M059J (cell line): Measurements from ENCODE around the gene TRIM54. TPM values are rescaled to one million over a fixed set of nuclear protein-coding genes. Genes with fewer than 3 reads are reported as not detected.
"Not testable (repeated sequence)": the region's sequence is repeated elsewhere in the genome, so short reads cannot be mapped to it uniquely, and the experiment has no call there.

ENCODE experiments used
- DNase-seq: peaks from one replicate; pipeline ENCODE4 v3.0.0-alpha.2; 2012; ENCODE audit warnings: low read depth
- total RNA-seq: library from RNA; depleted of rRNA; stranded (reverse); fragments of >200 nt; shearing (Covaris generic); gene quantifications from 2 replicates; pipeline ENCODE4 v1.2.3, GENCODE V29; 2014

TRIM54 gene
- total RNA-seq, 1 experiment from 2014 or later = 0.05 TPM

DNA sequence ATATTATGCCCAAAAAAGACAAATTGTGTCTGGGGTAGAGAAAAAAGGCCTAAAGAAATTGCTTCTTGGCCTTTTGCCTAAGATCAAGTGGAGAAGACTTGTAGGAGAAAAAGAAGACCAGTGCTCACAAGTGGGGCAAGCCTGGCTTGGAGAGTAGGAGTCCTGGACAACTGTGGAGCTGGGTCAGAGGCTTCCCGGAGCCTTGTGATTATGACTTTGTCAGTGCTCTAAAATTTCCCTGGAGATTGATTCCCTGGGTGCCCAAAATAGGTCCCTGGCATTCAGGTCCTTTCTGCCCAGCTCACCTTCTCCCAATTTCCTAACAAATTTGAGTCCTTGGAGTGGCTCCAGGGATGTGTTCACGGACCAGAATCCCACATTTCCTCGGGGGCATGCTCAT lies 787 bp upstream of the TRIM54 start:
- no peak for DNase-seq

DNA sequence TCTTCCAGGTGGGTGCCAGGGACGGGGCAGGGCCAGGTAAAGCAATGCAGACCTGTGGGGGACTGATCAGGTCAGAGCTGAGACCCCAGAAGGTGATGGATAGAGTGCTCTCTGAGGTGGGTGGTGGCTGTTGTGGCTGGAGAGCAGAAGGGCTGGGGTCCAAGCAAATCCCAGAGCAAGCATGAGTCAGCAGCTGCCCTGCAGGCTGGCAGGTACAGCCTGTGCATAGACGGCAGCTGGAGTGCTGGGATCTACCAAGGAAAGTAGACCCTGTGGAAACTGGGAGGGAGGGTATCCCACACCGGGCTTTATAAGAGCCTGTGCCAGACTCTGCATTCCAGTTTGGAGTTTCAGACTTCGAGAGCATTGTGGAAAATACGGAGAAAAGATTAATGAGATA lies 663 bp downstream of the TRIM54 start:
- no peak for DNase-seq

DNA sequence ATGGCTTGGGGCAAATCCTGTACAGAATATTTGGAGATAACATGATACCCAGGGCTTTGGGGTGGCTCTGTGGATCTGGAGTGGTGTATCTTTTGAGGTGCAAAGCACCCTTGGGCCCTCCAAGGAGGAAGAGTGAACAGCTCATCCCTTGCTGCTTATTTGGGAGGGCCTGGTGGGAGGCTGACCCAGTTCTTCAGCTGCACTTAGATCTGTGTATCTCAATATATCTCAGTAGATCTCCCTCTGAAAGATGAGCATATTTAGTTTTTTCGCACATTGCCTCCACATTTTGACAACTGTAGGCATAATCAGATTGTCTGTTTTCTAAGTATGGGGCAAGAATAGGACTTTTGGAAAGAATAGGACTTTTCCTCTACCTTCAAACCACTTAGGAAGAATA lies 2.8 kb downstream of the TRIM54 start:
- DNase-seq = no peak

DNA sequence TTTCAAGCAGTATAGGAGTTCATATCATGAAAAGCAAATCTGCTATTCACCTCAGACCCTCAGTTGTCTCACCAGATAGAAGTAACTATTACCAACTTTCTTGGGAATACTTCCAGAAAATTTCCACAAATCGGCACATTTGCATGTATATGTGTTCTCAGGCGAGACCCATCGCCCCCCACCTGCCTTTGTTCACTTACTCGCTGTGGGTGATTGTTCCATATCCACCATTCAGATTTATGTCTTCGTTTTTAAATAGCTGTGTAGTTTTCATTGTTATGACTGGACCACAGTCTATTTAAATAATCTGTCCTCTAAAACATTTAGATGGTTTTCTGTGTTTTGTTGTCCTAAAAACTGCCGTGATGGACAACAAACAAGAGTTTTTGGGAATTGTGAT lies 3.3 kb downstream of the TRIM54 start:
- DNase-seq = no peak

DNA sequence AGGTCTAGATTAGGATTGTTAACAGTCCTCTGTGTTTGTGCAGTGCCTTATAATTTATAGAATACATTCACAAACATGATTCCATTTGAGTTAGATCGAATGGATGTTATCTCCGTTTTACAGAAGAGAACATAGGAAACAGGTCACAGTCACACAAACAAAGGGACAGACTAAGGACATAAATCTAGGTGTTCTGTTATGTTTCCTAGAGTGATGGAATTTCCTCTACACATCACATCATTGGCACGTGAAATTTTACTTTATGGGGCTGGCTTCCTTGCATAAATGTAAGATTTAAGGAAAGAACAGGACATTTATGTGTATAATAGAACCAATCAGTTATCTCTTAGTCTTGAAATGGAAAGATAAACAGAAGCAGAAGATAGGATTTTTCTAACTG lies 6.4 kb downstream of the TRIM54 start:
- no peak for DNase-seq

DNA sequence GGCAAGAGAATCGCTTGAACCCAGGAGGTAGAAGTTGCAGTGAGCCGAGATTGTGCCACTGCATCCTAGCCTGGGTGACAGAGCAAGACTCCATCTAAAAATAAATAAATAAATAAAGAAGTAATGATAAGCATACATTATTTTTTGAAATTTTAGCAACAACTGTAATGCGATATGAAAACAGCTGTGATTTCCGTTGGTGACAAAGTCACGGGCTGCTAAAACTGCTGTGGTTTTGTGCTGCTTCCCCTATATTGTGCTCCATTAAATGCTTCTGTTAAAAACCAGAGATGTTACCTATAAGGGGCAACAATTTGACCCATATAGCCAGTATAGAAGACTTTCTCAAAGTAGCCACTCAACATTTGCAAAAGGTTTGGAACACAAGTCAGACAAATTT lies 8.3 kb downstream of the TRIM54 start:
- no peak for DNase-seq

DNA sequence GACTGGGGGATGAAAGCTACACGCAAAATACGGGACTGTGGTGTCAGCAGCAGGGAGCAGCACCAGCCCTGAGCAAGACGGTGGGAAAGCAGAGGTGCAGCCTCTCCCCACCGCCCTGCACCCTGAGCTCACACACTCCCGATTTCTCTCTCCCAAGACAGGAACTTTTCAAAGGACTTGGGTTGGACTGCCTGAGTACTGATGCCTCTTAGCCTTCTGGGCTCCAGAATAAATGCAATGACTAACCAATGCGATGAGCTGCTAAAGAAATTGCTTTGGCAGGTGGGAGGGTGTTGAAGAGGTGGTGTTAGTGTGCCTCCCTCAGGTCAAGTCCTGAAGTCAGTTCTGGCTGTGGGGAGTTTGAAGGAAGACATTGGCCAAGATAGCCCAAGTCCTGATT lies 9.6 kb downstream of the TRIM54 start:
- DNase-seq = no peak

DNA sequence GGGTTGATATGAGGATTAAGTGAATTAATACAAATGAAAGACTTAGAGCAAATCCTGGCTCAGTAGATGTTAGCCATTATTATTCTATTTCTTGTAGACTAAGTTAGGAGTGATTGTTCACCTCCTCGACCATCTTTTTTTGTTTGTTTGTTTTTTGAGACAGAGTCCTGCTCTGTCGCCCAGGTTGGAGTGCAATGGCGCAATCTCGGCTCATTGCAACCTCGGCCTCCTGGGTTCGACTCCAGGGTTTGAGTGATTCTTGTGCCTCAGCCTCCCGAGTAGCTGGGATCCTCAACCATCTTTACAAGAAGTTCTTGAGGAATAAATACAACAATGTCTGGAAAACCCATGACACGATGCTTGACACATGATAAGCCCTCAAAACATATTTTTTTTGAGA lies 12.7 kb downstream of the TRIM54 start:
- DNase-seq = no peak

DNA sequence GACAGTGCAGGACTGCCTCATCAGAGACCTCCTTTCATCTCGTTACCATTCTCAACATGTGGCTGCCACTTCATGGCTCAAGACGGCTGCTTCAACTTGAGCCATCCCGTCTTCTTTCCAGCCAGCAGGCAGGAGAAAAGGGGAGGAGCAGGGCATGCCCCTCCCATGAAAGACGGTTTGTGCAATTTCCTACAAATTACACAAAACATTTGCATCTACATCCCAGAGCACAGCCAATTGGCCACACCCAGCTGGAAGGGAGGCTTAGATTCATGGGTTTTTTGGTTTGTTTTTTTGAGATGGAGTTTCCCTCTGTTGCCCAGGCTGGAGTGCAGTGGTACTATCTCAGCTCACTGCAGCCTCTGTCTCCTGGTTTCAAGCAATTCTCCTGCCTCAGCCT lies 14.3 kb downstream of the TRIM54 start:
- no peak for DNase-seq

DNA sequence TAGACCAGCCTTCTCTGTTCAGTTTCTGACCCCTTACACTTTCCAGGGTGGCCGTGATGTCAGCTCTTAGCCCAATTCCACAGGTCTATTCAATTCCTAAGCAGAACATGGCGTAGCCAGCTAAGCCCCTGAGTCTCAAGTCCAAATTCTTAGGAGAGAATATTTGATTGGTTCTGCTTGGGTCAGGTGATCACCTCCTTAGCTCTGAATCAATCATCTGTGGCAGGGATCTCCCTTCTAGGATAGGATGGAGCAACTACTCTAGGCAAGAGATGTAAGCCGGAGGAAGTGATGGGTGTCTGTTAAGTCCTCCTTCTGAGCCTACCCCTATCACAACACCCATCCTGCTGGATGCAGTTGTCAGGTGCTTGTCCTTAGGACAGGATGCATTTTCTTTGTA lies 15.0 kb downstream of the TRIM54 start:
- DNase-seq = no peak

DNA sequence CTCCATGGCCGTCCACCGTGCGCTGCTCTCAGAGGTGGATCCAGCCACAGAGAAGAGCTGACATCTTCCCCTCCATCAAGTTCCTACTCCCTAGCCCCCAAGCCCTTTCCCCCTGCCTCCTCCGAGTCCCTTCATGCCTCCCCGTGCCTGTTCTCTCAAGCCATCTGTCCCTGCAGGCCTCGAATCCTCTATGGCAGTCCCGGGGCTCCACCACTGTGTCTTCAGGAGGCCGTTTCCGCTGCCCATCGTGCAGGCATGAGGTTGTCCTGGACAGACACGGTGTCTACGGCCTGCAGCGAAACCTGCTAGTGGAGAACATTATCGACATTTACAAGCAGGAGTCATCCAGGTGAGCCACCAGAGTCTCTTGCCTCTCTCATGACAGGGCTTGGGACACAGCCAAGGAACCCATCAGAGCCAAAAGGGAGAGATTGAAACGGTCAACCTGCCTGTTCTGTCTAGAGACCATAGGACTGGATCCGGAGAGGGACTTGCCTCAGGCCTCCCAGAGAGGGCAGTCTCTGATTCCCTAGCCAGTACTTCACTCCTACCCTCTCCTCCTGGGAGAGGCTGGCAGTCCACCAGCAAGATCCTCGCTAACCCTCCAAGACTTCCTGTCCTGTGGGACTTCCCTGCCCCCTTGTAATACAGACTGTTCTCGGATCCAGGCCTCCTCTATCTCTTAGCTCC lies 16.3 kb downstream of the TRIM54 start:
- DNase-seq = peak; percentile 36

DNA sequence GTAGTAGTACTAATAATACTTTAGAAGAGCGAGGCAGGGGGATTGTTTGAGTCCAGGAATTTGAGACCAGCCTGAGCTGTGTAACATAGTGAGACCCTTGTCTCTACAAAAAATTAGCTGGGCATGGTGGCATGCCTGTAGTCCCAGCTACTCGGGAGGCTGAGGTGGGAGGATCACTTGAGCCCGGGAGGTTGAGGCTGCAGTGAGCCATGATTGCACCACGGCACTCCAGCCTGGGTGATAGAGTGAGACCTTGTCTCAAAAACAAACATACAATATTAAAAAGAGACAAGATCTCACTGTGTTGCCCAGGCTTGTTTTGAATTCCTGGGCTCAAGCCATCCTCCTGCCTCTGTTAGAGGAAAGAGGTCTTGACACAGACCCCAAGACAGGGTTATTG lies 18.4 kb downstream of the TRIM54 start:
- DNase-seq = not testable (repeated sequence)

DNA sequence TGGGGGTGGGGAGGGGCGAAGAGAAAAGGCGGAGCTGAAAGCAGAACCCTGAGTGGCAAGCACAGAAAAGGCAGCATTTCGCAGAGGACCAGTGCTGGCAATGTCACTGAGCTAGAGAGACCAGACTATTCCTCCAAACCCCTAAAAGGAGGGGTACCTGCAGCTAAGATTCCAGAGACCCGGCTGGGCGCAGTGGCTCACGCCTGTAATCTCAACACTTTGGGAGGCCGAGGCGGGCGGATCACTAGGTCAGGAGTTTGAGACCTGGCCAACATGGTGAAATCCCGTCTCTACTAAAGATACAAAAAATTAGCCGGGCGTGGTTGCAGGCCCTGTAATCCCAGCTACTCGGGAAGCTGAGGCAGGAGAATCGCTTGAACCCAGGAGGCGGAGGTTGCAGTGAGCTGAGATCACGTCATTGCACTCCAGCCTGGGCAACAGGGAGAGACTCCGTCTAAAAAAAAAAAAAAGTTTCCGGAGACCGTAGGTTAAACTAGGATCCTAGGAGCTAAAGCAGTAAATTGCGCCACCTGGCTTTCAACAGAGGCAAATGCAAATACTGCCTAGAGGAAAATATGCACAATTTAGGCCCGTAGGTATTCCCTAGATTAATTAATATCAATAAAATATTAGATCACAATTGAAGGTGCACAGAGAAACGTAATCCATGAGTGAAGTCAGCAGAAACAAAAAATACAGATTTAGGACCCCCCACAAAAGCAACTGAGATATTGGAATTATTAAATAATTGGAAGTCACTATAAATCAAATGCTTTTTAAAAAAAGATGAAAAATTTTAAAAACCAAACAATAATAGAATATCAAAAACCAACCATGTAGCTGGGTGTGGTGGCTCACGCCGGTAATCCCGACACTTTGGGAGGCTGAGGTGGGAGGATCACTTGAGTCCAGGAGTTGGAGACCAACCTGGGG lies 21.1 kb downstream of the TRIM54 start:
- DNase-seq = peak; percentile 72

DNA sequence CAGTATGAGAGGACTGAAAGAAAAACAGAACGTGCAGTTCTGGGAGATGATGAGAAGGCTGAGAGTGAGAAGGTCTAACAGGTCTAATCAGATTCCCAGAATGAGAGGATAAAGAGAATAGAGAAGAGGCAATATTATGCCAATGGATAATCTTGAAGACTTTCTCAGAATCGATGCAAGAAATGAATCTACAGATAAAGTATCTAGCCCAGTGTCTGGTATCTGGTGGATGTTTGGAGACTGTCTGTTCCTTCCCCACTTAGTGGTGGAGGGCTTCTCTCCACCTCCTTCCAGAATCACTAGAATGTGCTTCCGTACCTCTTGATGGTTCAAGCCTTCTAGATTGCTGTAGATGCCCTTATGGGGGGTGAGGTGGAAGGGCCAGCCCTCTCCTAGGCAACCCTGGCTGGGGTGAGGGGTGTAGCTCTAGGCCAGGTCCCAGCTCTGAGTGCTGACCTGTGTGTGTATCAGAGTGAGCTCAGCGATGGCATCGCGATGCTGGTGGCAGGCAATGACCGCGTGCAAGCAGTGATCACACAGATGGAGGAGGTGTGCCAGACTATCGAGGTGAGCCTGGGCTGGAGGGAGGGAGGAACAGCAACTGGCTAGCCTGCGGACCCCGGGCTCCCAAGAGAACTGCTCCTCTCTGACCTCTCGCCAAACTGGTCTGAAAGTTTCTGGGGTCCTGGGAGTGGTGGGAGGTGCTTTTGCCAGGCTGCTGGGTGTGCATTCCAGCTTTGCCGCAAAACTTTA lies 22.4 kb downstream of the TRIM54 start:
- DNase-seq = no peak

DNA sequence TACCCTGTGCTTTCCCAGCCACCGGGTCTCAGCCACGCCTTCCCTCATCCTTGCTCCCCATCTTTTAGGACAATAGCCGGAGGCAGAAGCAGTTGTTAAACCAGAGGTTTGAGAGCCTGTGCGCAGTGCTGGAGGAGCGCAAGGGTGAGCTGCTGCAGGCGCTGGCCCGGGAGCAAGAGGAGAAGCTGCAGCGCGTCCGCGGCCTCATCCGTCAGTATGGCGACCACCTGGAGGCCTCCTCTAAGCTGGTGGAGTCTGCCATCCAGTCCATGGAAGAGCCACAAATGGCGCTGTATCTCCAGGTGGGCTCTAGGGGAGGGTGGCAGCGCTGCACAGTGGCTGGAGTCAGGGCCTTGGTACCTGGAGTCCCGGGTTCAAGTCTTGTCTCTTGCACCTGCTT lies 23.3 kb downstream of the TRIM54 start:
- DNase-seq = no peak

DNA sequence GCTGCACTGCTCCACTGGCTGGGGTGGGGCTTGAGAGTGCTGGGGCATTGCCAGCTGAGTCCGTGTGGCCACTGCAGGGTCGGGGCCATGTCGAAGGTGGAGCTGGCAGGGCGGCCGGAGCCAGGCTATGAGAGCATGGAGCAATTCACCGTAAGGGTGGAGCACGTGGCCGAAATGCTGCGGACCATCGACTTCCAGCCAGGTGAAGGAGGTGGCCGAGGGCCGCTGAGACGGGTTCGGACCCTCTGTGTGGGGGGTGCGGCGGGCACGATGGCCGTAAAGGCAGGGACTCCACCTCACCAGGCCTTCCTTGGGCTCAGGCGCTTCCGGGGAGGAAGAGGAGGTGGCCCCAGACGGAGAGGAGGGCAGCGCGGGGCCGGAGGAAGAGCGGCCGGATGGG lies 23.9 kb downstream of the TRIM54 start:
- no peak for DNase-seq

DNA sequence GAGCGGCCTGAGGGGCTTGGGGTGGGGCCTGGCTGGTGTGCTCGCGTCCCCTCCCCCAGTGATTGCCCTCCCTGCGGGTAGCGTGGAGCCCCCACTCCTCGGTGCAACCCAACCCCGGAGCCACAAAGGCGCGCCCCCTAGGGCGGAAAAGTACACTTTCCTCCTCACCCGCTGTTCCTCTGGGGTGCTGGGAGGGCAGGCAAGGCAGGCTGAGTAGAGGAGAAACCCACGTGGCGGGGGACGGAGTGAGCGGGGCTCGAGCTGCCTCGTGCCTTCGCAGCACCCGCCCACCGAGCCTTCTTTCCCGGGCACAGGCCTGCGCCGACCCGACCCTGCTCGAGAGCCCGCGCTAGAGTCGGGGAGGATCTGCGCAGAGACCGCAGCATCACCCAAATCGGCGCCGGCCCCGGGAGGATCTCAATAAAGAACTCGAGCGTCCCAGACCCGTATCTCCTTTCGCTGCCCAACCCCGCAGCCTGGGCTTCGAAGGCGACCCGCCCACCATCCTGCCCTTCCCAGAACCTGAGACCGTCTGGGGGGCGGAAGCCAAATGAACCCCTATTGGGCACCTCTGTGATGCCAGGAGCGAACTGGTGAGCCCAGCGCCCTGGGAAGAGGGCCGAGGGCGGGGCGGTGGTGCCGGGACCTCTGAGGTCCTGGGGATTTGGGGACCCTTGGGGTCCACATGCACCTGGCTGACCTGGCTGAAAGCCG lies 24.5 kb downstream of the TRIM54 start:
- no peak for DNase-seq

DNA sequence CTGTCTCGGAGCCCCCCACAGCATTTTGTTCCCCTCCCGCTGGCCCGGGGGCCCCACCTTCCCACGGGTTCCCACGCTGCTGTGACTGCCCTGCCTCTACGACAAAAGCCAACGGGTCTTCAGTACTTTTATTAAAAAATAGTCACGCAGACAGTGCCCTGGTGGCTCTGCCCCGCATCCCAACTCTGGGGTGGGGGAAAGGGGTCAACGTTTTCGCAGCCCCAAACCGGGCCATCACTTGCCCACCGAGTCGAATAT lies 25.0 kb downstream of the TRIM54 start:
- DNase-seq = no peak

DNA sequence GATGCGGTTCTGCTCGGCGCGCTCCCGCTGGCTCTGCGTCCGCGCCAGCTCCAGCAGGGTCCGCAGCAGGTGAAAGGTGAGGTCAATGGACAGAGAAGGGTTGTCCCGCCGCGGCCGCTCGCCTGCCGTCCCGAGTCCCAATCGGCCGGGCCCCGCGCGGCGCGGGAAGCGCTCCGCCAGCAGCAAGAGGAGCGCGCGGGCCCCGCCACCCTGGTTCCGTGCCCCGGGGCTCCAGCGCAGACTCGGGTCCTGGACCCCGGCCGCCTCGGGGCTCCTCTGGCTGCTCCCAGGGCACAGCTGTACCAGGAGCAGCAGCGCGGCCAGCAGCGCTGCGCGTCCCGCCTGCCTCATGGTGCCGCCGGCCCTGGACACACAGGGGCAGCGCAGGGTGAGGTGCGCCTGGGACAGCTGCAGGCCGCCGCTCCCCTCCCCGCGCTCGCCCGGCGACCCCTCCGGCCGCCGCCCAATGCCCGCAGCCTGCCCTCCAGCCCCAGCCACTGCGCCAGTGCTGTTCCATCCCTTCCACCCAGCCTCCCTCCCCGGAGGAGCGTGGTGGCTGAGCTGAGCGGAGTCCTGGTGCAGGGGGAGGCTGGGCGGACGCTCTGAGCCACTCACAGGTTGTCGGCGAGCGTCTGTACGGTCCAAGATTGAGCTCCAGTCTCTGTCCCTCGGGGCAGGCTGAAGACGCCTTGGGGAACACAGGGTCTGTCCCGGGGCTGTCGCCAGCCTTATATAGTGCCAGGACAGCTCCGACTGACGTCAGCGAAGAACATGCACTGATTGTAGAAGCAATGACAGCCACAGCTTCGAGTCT lies 25.5 kb downstream of the TRIM54 start:
- DNase-seq = no peak

DNA sequence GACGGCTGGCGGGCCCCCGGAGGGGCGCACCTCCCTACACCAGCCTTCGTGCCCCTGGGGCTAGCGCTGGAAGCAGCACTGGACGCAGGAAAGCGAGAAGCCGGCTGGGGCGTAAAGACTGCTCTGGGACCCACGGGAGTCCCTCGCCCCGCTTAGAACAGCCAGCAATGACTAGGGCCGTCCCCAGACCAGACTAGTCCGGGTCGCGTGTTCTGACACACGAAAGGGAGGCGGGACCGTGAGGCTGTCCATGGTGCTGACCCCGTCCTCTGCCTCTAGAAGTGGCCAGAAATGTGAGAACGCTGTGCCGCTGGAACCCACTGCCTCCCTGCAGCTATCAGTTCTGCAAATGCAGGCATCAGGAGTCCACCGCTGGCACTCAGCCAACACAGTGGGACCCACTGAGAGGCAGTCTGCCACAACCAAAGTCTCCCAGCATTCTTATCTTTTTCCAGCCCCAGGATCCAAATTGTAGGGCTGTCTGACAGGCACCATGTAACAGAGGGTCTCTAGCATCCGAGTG lies 26.2 kb downstream of the TRIM54 start, which contains the start of gene UCN:
Gene UCN (minus strand): TSS at position 87 of the 523 bp plus-strand sequence. CDS start 550 bp downstream, outside the sequence.
- no peak for DNase-seq

DNA sequence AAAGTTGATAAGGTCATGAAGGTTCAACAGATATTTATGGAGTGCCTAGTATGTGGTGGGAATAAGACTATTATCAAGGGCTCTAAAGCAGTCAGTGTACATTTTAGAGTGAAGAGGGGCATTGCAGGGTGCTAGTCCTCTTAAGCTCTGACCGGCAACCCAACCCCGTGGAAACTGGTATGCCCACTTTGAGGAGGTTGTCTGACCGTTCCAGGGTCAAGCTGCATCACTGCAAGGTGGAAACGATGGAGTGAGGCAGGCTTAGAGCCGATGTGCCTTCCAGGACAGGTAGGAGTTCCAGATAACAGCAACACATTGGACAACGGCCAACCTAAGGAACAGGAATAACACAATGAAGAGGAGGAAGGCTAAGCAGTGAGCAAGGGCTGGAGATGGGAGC lies 27.4 kb downstream of the TRIM54 start:
- no peak for DNase-seq
